Measurements from ENCODE around the gene NINL. TPM values are rescaled to one million over a fixed set of nuclear protein-coding genes. Genes with fewer than 3 reads are reported as not detected.
"Not testable (repeated sequence)": the region's sequence is repeated elsewhere in the genome, so short reads cannot be mapped to it uniquely, and the experiment has no call there.

NINL gene
- total RNA-seq, 4 donors from 2014 or later, result 4.0 to 16.5 (median 7.9) TPM

DNA sequence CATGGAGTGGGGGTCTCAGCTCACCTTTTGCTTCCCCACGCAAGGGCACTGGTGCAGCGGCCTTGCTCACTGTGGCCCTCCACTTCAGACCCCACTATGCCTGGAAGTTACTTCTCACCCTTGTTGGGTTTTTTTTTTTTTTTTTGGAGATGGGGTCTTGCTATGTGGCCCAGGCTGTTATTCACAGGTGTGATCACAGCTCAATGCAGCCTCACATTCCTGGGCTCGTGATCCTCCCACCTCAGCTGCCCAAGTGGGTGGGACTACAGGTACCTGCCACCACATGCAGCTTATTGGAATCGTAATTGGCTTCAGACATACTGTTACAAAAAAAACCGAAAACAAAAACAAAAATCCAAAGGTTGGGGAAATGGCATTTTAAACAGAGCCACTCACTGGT, 32.4 kb downstream of the NINL start:
- no peak overlapping the region for H3K27ac ChIP-seq

GRCh38 chr20:25551413-25552215, 33.7 kb downstream of the NINL start:
- no peak for TF ChIP-seq POLR2A (IDR thresholded peaks at IDR 0.05)
- TF ChIP-seq, protein P1, sequence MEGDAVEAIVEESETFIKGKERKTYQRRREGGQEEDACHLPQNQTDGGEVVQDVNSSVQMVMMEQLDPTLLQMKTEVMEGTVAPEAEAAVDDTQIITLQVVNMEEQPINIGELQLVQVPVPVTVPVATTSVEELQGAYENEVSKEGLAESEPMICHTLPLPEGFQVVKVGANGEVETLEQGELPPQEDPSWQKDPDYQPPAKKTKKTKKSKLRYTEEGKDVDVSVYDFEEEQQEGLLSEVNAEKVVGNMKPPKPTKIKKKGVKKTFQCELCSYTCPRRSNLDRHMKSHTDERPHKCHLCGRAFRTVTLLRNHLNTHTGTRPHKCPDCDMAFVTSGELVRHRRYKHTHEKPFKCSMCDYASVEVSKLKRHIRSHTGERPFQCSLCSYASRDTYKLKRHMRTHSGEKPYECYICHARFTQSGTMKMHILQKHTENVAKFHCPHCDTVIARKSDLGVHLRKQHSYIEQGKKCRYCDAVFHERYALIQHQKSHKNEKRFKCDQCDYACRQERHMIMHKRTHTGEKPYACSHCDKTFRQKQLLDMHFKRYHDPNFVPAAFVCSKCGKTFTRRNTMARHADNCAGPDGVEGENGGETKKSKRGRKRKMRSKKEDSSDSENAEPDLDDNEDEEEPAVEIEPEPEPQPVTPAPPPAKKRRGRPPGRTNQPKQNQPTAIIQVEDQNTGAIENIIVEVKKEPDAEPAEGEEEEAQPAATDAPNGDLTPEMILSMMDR (IDR thresholded peaks at IDR 0.05), result no peak
- no peak overlapping the region for H3K27ac ChIP-seq

More for the DNA sequence above, 32.4 kb downstream of the NINL start:
- Histone ChIP-seq H3K4me1 (peaks cover 0 to 17% (median 0%) of the 10 kb centered on the region in 4 donors), H3K36me3 (no peaks in the 10 kb centered on the region), H3K9me3 (no peaks in the 10 kb centered on the region), H3K4me3 (no peak overlapping the region), H3K27me3 (no peaks in the 10 kb centered on the region)
- no peak for TF ChIP-seq POLR2A (IDR thresholded peaks at IDR 0.05)
- TF ChIP-seq, protein P1 (IDR thresholded peaks at IDR 0.05), result no peak
- DNase-seq, result no peak

DNA sequence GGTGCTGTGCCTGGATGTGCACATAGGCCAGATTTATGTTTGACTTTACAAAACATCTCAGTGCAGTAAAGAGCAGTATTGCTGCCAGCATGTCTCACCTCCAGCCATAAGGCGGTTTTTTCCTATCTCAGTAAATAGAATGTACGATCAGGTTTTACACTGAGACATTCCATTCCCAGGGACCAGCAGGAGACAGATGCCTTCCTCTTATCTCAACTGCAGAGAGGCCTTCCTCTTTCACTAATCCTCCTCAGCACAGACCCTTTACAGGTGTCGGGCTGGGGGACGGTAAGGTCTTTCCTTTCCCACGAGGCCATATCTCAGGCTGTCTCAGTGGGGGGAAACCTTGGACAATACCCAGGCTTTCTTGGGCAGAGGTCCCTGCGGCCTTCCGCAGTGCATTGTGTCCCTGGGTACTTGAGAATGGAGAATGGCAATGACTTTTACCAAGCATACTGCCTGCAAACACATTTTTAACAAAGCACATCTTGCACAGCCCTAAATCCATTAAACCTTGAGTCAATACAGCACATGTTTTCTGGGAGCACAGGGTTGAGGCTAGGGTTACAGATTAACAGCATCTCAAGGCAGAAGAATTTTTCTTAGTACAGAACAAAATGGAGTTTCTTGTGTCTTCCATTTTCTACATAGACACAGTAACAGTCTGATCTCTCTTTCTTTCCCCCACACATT, 34.5 kb downstream of the NINL start:
- not testable (repeated sequence) for H3K9me3 ChIP-seq, H3K4me3 ChIP-seq, DNase-seq, H3K27ac ChIP-seq, H3K27me3 ChIP-seq, H3K36me3 ChIP-seq
- H3K4me1 ChIP-seq, result peaks cover 0 to 17% (median 0%) of the 10 kb centered on the region in 4 donors

More at GRCh38 chr20:25551413-25552215, 33.7 kb downstream of the NINL start:
- Histone ChIP-seq H3K4me1 (peaks cover 0 to 17% (median 0%) of the 10 kb centered on the region in 4 donors), H3K4me3 (no peak overlapping the region), H3K9me3 (no peaks in the 10 kb centered on the region), H3K27me3 (no peaks in the 10 kb centered on the region), H3K36me3 (no peaks in the 10 kb centered on the region)
- DNase-seq, result no peak

GRCh38 chr20:25549843-25550477, 35.4 kb downstream of the NINL start:
- H3K36me3 ChIP-seq, result no peaks in the 10 kb centered on the region
- TF ChIP-seq, protein P1 (IDR thresholded peaks at IDR 0.05), result no peak
- no peak for TF ChIP-seq POLR2A (IDR thresholded peaks at IDR 0.05)
- H3K9me3 ChIP-seq, result no peaks in the 10 kb centered on the region
- no peaks in the 10 kb centered on the region for H3K27me3 ChIP-seq
- peaks cover 0 to 17% (median 0%) of the 10 kb centered on the region in 4 donors for H3K4me1 ChIP-seq
- H3K27ac ChIP-seq, result no peak overlapping the region
- no peak for DNase-seq
- no peak overlapping the region for H3K4me3 ChIP-seq

- no peaks in the 10 kb centered on the region for H3K36me3 ChIP-seq
- H3K9me3 ChIP-seq, result no peaks in the 10 kb centered on the region
- DNase-seq, result no peak
- peaks cover 0 to 17% (median 0%) of the 10 kb centered on the region in 4 donors for H3K4me1 ChIP-seq
- no peaks in the 10 kb centered on the region for H3K27me3 ChIP-seq
- no peak overlapping the region for H3K4me3 ChIP-seq
- TF ChIP-seq, protein P1 (IDR thresholded peaks at IDR 0.05), result no peak
- TF ChIP-seq POLR2A (IDR thresholded peaks at IDR 0.05), result no peak
- H3K27ac ChIP-seq, result peak overlapping the region in 2 of 4 donors; percentile 24 to 25
These were observed 36.1 kb downstream of the NINL start for GRCh38 chr20:25549172-25549773.

Measured in Peyer's patch (tissue), 4 donors.